ENCODE measurements around the gene HPS3.

The HPS3 gene

DNA sequence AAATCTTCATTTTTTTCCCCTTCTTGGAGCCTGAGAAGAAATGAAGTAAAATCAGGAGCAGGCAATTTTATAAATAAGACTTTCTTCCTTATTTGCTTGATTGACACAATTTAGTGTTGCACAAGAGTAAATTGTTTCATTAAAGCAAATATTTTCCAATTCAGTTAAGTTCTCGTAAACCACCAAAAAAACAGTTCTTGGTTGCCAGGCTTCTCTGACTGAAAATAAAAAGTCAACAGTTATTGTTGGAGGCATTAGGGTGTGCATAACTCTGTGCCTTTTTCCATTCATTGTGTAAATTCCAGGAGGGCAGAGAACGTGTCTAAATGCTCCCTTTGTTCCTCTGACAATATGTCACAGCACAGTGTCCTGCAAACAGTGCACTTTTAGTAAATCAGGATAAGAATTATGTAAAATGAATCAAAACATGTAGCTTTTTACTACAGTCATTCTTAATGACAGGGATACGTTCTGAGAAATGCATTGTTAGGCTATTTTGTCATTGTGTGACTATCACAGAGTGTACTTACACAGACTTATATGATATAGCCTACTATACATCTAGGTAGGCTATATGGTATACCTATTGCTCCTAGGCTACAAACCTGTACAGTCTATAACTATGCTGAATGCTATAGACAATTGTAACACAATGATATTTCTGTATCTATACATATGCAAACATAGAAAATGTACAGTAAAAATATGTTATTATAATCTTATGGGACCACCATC is 92.5 kb downstream of the HPS3 start, which contains the start of gene CP:
Gene CP (minus strand): TSS at position 47 of the 735 bp plus-strand sequence. CDS start 37 bp downstream, at position 10.
- TF ChIP-seq, protein P1, sequence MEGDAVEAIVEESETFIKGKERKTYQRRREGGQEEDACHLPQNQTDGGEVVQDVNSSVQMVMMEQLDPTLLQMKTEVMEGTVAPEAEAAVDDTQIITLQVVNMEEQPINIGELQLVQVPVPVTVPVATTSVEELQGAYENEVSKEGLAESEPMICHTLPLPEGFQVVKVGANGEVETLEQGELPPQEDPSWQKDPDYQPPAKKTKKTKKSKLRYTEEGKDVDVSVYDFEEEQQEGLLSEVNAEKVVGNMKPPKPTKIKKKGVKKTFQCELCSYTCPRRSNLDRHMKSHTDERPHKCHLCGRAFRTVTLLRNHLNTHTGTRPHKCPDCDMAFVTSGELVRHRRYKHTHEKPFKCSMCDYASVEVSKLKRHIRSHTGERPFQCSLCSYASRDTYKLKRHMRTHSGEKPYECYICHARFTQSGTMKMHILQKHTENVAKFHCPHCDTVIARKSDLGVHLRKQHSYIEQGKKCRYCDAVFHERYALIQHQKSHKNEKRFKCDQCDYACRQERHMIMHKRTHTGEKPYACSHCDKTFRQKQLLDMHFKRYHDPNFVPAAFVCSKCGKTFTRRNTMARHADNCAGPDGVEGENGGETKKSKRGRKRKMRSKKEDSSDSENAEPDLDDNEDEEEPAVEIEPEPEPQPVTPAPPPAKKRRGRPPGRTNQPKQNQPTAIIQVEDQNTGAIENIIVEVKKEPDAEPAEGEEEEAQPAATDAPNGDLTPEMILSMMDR (IDR thresholded peaks at IDR 0.05; ENCODE audit: extremely low read depth, insufficient read depth, missing control alignments): no peak
- in situ Hi-C loops (cut with MboI; ENCODE audit: low pct_unique_long_range_greater_than_20kb, low sequenced_read_pairs, unreplicated experiment): no loop called here
- DNase-seq (ENCODE audit: low spot score): no peak

All from GM13977 (cell line).